Measurements from ENCODE around the gene IL37.

IL37 gene

DNA sequence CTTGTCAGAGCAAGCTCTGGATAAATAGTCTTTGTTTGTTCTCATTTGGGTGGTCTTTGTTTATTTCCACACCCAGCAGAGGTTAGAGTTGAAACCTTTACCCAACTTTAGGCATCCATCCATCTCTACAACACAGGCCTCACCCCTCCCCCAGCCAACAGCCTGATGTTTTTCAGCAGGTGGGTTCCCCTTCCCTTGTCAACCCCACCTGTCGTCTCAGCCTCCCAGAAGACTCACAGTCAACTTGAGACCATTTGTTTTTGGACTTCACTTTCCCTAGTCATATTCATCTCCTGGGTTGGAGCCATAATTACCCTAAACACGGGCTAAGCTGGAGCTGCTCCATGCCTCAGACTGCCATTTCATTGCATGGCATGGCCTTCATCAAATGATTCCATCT, 35.1 kb downstream of the IL37 start:
- no peak overlapping the region for H3K4me3 ChIP-seq (ENCODE audit: low read length)
- TF ChIP-seq, protein P1, sequence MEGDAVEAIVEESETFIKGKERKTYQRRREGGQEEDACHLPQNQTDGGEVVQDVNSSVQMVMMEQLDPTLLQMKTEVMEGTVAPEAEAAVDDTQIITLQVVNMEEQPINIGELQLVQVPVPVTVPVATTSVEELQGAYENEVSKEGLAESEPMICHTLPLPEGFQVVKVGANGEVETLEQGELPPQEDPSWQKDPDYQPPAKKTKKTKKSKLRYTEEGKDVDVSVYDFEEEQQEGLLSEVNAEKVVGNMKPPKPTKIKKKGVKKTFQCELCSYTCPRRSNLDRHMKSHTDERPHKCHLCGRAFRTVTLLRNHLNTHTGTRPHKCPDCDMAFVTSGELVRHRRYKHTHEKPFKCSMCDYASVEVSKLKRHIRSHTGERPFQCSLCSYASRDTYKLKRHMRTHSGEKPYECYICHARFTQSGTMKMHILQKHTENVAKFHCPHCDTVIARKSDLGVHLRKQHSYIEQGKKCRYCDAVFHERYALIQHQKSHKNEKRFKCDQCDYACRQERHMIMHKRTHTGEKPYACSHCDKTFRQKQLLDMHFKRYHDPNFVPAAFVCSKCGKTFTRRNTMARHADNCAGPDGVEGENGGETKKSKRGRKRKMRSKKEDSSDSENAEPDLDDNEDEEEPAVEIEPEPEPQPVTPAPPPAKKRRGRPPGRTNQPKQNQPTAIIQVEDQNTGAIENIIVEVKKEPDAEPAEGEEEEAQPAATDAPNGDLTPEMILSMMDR (conservative IDR thresholded peaks at IDR 0.05; ENCODE audit: low read depth, low read length), result no peak
- no peak for DNase-seq (ENCODE audit: low read depth)

DNA sequence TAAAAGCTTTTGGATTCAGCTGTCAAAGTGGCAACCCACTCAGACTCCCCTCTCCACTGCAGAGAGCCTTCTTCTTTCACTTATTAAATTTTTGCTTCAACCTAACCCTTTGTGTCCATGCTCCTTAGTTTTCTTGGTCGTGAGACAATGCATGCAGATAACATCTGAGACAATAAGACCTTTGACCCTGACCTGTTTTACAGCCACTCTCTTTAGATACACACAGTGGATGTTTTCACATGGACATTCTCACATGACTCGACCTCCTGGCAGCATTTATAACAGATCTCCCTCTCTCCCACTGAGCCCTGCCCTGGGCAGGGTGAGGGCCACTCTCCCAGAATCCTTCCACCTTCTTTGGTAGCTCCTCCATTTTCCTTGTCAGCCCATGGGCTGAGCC, 36.4 kb downstream of the IL37 start:
- no peak for DNase-seq (ENCODE audit: low read depth)
- H3K4me3 ChIP-seq (ENCODE audit: low read length), result no peak overlapping the region
- TF ChIP-seq, protein P1 (conservative IDR thresholded peaks at IDR 0.05; ENCODE audit: low read depth, low read length), result no peak

DNA sequence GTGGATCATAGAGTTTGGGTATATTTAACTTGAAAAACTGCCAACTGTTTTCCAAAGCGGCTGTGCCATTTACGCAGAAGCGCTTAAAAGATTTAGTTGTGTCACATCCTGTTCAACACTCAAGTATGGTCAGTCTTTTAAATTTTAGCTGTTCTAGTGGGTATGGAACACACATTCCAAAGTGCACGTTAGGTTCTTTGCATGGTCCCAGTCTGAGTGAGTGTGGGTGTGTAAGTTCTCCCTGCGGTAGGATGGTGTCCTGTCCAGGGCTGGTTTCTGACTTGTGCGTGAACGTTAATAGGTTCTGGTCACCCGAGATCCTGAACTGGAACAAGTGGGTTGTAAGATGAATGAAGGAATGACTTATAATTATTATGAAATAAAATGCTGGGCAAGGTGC, 38.5 kb downstream of the IL37 start:
- no peak for DNase-seq (ENCODE audit: low read depth)
- TF ChIP-seq, protein P1 (conservative IDR thresholded peaks at IDR 0.05; ENCODE audit: low read depth, low read length), result no peak
- H3K4me3 ChIP-seq (ENCODE audit: low read length), result no peak overlapping the region

DNA sequence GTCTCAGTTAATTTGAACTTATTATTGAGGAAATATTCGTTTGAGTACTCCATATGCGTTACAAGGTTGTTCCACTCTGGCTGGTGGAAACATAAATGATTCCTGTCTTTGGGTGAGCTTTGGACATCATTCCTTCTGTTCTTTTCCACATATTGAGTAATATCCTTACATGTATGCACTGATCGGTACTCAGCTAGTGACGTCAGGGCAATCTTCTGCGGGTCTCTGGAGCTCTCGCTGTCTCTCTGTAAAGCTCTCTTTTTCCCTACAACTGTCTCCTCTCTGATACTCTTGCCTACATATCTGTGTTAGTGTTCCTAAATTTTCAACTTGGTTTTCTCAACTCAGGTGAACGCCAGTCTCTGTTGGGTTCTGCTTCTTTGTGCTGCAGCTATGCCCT, 43.4 kb downstream of the IL37 start:
- no peak overlapping the region for H3K4me3 ChIP-seq (ENCODE audit: low read length)
- no peak for DNase-seq (ENCODE audit: low read depth)
- TF ChIP-seq, protein P1 (conservative IDR thresholded peaks at IDR 0.05; ENCODE audit: low read depth, low read length), result no peak

DNA sequence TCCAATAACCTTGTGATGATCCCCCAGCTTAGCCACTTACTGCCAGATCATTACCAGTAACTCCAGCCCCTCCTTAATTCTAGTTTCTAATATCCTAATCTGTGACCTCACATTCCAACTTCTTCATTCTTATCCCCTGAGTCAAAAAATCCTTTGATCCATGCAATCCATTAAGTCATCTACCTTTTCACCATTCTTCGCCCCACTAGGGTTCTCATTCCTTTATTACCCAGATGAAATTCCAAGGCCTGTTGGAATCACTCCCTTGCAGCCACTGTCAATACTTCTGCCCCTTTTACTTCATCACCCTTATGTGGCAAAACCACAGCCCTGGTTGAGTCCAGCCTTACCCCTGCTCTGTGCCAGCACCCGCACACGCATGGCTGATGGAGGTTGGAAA, 46.5 kb downstream of the IL37 start:
- no peak for DNase-seq (ENCODE audit: low read depth)
- H3K4me3 ChIP-seq (ENCODE audit: low read length), result no peak overlapping the region
- TF ChIP-seq, protein P1 (conservative IDR thresholded peaks at IDR 0.05; ENCODE audit: low read depth, low read length), result peak; percentile 1

DNA sequence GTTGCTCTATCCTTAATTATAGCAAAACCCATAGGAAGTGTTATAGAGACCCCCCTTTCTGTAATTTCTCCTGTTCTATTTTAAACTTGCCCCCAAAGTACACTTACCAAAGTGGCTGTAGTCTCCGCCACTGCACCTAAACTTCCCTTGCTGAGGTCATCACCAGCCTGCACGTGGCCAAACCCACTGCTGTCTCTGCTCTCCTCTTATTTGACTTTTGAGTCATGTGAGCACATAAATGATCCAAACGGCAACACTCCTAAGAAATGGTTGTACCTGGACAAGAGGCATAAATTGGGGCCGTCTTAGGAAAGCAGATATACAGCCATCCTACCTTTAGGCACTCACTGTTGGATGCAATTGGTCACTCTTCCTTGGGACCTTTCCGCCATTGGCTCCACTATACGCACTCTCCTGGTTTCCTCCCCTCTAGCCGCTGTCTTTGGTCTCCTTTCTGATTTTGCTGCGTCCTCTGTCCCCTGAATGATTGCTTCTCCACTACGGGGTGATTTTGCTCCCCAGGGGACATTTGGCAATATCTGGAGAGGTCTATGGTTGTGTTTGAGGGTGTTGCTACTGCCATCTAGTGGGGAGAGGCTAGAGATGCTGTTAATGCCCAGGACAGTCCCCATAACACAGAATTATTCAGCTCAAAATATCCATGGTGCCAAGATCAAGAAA, 47.6 kb downstream of the IL37 start:
- TF ChIP-seq, protein P1 (conservative IDR thresholded peaks at IDR 0.05; ENCODE audit: low read depth, low read length), result peak; percentile 95
- no peak for DNase-seq (ENCODE audit: low read depth)
- H3K4me3 ChIP-seq (ENCODE audit: low read length), result no peak overlapping the region

DNA sequence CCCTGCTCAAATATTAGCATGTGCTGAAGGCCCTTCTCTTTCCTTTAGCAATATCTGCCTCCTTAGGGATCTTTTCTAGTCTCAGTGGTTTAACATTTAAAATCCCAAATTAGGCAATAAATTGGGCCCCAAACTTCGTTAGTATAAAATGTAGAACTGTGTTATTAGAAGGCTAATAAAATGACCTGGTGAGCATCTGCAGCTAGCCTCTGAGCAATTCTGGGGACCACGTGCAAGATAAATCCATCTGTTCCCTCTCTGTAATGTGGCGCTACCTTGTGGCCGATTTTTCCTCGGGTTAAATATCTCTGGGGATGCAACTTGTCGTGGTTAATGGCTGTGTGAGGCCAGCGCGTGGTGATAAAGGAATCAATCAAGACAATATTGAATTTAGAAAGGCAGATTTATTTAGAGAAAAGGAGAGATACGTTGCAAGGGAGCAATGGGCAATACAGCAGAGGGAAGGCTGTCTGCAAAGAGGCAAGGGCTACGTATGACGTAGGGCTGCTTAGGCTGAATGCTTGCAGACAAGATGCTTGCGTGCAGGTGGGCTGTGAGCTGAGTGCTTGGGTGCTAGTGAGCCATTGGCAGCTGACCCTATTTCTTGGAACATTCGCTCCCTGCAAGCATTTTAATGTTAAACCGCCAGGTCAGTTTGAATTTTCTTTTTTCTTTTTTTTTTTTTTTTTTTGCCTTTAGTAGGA, 48.3 kb downstream of the IL37 start:
- TF ChIP-seq, protein P1 (conservative IDR thresholded peaks at IDR 0.05; ENCODE audit: low read depth, low read length), result no peak
- no peak overlapping the region for H3K4me3 ChIP-seq (ENCODE audit: low read length)
- no peak for DNase-seq (ENCODE audit: low read depth)

All from retinal pigment epithelial cell (primary cell).